ENCODE results near the gene GALNT10. TPM values are rescaled to one million over a fixed set of nuclear protein-coding genes. Genes with fewer than 3 reads are reported as not detected.

Gene GALNT10
- total RNA-seq, 1 experiment from 2014 or later, result 27.8 TPM

DNA sequence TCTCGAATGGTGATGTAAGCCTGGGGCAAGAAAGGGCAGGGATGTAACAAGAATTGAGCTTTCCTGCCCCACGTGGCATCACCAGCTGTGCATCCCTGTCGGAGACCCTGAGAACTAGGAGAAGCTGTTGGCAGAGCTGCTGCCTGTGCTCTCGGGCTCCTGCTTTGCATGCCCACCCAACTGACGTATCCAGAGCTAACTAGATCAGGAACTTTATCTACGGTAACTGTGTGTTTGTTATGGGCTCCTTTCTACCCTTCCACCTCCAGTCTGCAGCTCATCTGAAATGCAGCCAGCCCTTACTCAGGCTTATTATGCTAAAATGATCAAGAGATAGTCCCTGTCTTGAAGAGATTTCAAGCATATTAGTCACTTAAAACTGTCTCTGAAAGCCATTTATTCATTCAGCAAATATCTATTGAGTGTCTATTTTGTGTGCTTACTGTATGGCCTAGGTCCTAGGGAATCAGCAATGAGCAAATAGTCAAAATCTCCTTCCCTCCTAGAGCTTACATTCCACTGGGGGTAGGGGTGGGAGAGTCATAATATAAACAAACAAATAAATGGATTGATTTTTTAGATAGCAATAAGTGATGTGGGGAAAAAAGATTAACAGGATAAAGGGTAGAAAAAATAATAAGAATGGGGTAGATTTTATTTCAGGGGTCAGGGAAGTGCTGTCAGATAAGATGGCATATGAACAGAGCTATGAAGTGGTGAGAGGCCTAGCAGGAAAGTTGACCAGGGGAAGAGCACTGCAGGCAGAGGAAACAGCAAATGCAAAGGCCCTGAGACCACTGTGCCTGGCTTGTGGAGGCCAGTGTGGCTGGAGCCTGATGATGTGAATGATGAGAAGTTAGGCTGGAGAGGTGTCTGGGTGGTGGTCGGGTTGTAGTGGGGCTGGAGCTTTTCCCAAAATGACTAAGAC lies 118.2 kb downstream of the GALNT10 start (continued):
- TF ChIP-seq, protein P1, sequence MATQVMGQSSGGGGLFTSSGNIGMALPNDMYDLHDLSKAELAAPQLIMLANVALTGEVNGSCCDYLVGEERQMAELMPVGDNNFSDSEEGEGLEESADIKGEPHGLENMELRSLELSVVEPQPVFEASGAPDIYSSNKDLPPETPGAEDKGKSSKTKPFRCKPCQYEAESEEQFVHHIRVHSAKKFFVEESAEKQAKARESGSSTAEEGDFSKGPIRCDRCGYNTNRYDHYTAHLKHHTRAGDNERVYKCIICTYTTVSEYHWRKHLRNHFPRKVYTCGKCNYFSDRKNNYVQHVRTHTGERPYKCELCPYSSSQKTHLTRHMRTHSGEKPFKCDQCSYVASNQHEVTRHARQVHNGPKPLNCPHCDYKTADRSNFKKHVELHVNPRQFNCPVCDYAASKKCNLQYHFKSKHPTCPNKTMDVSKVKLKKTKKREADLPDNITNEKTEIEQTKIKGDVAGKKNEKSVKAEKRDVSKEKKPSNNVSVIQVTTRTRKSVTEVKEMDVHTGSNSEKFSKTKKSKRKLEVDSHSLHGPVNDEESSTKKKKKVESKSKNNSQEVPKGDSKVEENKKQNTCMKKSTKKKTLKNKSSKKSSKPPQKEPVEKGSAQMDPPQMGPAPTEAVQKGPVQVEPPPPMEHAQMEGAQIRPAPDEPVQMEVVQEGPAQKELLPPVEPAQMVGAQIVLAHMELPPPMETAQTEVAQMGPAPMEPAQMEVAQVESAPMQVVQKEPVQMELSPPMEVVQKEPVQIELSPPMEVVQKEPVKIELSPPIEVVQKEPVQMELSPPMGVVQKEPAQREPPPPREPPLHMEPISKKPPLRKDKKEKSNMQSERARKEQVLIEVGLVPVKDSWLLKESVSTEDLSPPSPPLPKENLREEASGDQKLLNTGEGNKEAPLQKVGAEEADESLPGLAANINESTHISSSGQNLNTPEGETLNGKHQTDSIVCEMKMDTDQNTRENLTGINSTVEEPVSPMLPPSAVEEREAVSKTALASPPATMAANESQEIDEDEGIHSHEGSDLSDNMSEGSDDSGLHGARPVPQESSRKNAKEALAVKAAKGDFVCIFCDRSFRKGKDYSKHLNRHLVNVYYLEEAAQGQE (IDR thresholded peaks at IDR 0.05; ENCODE audit: low read depth), result no peak
- no peak for TF ChIP-seq FOSL1 (IDR thresholded peaks at IDR 0.05; ENCODE audit: low read depth)
- TF ChIP-seq ZFX (IDR thresholded peaks at IDR 0.05), result no peak
- TF ChIP-seq EZH2phosphoT487 (IDR thresholded peaks at IDR 0.05; ENCODE audit: borderline replicate concordance), result no peak
- TF ChIP-seq, protein P2, sequence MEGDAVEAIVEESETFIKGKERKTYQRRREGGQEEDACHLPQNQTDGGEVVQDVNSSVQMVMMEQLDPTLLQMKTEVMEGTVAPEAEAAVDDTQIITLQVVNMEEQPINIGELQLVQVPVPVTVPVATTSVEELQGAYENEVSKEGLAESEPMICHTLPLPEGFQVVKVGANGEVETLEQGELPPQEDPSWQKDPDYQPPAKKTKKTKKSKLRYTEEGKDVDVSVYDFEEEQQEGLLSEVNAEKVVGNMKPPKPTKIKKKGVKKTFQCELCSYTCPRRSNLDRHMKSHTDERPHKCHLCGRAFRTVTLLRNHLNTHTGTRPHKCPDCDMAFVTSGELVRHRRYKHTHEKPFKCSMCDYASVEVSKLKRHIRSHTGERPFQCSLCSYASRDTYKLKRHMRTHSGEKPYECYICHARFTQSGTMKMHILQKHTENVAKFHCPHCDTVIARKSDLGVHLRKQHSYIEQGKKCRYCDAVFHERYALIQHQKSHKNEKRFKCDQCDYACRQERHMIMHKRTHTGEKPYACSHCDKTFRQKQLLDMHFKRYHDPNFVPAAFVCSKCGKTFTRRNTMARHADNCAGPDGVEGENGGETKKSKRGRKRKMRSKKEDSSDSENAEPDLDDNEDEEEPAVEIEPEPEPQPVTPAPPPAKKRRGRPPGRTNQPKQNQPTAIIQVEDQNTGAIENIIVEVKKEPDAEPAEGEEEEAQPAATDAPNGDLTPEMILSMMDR (IDR thresholded peaks at IDR 0.05 in 2 of 3, conservative IDR thresholded peaks at IDR 0.05 in 1 of 3; ENCODE audit: borderline replicate concordance in 1 of 3, insufficient read depth in 1 of 3, low read depth in 2 of 3, low read length in 2 of 3), result no peak

GRCh38 chr5:154309371-154309745 lies 118.8 kb downstream of the GALNT10 start:
- H3K4me1 ChIP-seq (ENCODE audit: control insufficient read depth in 1 of 2, insufficient read depth in 2 of 2, low read length in 2 of 2), result no peaks in the 10 kb centered on the region

More at GRCh38 chr5:154309371-154309745, 118.8 kb downstream of the GALNT10 start:
- Histone ChIP-seq H3K79me2 (ENCODE audit: insufficient read depth, low read length) (no peaks in the 10 kb centered on the region), H2AFZ (ENCODE audit: low read depth, low read length, poor library complexity, severe bottlenecking) (no peak overlapping the region), H3K27me3 (ENCODE audit: insufficient read depth, low read length) (no peaks in the 10 kb centered on the region), H3K27ac (ENCODE audit: low read depth, low read length) (no peak overlapping the region), H3K4me3 (replicated peaks in 1 of 2; ENCODE audit: low read depth in 1 of 2, low read length in 2 of 2) (no peak overlapping the region), H3K36me3 (ENCODE audit: control insufficient read depth in 1 of 2, insufficient read depth in 2 of 2, low read length in 2 of 2) (no peaks in the 10 kb centered on the region), H4K20me1 (ENCODE audit: insufficient read depth) (no peaks in the 10 kb centered on the region), H3K9me3 (ENCODE audit: control insufficient read depth in 1 of 2, insufficient read depth in 1 of 2, low read depth in 1 of 2, low read length in 2 of 2) (0 out of 4 replicates have a peak, but pooled peaks cover 4 to 6% of the 10 kb centered on the region in 2 experiments), H3K4me2 (ENCODE audit: low read length) (no peak overlapping the region), H3K9me2 (ENCODE audit: insufficient read depth) (no peaks in the 10 kb centered on the region), H3K9ac (ENCODE audit: low read length) (no peak overlapping the region)
- POLR2A ChIA-PET, result no interaction called here
- intact Hi-C loops (cut with micrococcal nuclease), result no loop called here
- no TSS peak for BruUV-seq (replicated peaks)
- ATAC-seq, result no peak
- TF ChIP-seq RAD21 (IDR thresholded peaks at IDR 0.05; ENCODE audit: low read depth) (no peak), CEBPB (IDR thresholded peaks at IDR 0.05; ENCODE audit: low read depth) (no peak), EGR1 (IDR thresholded peaks at IDR 0.05; ENCODE audit: low read depth) (no peak), CBX3 (IDR thresholded peaks at IDR 0.05; ENCODE audit: low read depth) (no peak), ATF3 (IDR thresholded peaks at IDR 0.05) (no peak), SRF (IDR thresholded peaks at IDR 0.05; ENCODE audit: low read depth) (no peak), SIN3A (IDR thresholded peaks at IDR 0.05; ENCODE audit: low read depth) (no peak), TCF7L2 (IDR thresholded peaks at IDR 0.05; ENCODE audit: borderline replicate concordance, extremely low read depth, insufficient read depth, insufficient read length) (no peak), ELF1 (IDR thresholded peaks at IDR 0.05; ENCODE audit: borderline replicate concordance, low read depth) (no peak), SP1 (IDR thresholded peaks at IDR 0.05; ENCODE audit: low read depth) (no peak), EZH2 (IDR thresholded peaks at IDR 0.05) (no peak)
- TF ChIP-seq, protein P3, sequence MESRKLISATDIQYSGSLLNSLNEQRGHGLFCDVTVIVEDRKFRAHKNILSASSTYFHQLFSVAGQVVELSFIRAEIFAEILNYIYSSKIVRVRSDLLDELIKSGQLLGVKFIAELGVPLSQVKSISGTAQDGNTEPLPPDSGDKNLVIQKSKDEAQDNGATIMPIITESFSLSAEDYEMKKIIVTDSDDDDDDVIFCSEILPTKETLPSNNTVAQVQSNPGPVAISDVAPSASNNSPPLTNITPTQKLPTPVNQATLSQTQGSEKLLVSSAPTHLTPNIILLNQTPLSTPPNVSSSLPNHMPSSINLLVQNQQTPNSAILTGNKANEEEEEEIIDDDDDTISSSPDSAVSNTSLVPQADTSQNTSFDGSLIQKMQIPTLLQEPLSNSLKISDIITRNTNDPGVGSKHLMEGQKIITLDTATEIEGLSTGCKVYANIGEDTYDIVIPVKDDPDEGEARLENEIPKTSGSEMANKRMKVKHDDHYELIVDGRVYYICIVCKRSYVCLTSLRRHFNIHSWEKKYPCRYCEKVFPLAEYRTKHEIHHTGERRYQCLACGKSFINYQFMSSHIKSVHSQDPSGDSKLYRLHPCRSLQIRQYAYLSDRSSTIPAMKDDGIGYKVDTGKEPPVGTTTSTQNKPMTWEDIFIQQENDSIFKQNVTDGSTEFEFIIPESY (IDR thresholded peaks at IDR 0.05; ENCODE audit: extremely low read depth, insufficient replicate concordance, low read length), result no peak
- RAD21 ChIA-PET (ENCODE audit: low non-redundant PET in 1 of 2, low total read pairs in 2 of 2, uncharacterized antibody in 2 of 2, unreplicated experiment in 2 of 2), result no interaction called here
- CTCF ChIA-PET, result no interaction called here
- no peak for DNase-seq (ENCODE audit: low read depth, low spot score)

Measured in HCT116 (cell line).